ENCODE data around the gene GTF2E1.

The GTF2E1 gene

GRCh38 chr3:120823156-120823555, 80.6 kb downstream of the GTF2E1 start:
- no peak overlapping the region for H3K4me3 ChIP-seq (ENCODE audit: insufficient read depth in 1 of 2, low read depth in 1 of 2, low read length in 2 of 2)
- H3K4ac ChIP-seq (ENCODE audit: low read depth in 1 of 2, low read length in 2 of 2): no peak overlapping the region
- no peak overlapping the region for H2BK15ac ChIP-seq (ENCODE audit: low read depth, poor library complexity, severe bottlenecking)
- DNase-seq: no peak
- no peak overlapping the region for H3K23ac ChIP-seq (ENCODE audit: low read length in 2 of 2)
- no peak overlapping the region for H3K9ac ChIP-seq (ENCODE audit: low read length)
- no peak overlapping the region for H2BK12ac ChIP-seq (ENCODE audit: low read length in 2 of 2)
- no peak overlapping the region for H3K27ac ChIP-seq (ENCODE audit: low read length, poor library complexity, severe bottlenecking)
- no peak overlapping the region for H3K18ac ChIP-seq (ENCODE audit: low read depth in 1 of 2, low read length in 2 of 2)
- no peak overlapping the region for H4K91ac ChIP-seq (ENCODE audit: low read length)
- no peaks in the 10 kb centered on the region for H3K4me1 ChIP-seq (ENCODE audit: control insufficient read depth, insufficient read depth, low read depth, low read length)
- H2AK5ac ChIP-seq (ENCODE audit: low read length, severe bottlenecking): no peak overlapping the region
- H2BK120ac ChIP-seq (ENCODE audit: low read depth, low read length): no peak overlapping the region
- H3K14ac ChIP-seq (ENCODE audit: low read length in 2 of 2): no peak overlapping the region
- WGBS: 88% methylated on average over 3 of the region's 3 CpGs
- H3K27me3 ChIP-seq (ENCODE audit: control insufficient read depth in 1 of 2, insufficient read depth in 1 of 2, low read length in 2 of 2): no peaks in the 10 kb centered on the region
- no peak overlapping the region for H3K4me2 ChIP-seq (ENCODE audit: low read length, poor library complexity, severe bottlenecking)
- H3K79me1 ChIP-seq (replicated peaks; ENCODE audit: low read length, poor library complexity, severe bottlenecking): no peaks in the 10 kb centered on the region
- no peak overlapping the region for H4K8ac ChIP-seq (ENCODE audit: low read length)
- H2BK5ac ChIP-seq (ENCODE audit: low read depth, low read length, poor library complexity, severe bottlenecking): no peak overlapping the region
- no peaks in the 10 kb centered on the region for H3K9me3 ChIP-seq (ENCODE audit: control insufficient read depth, low read length)
- no peaks in the 10 kb centered on the region for H3K36me3 ChIP-seq (ENCODE audit: control insufficient read depth in 1 of 2, insufficient read depth in 2 of 2, low read depth in 1 of 2, low read length in 2 of 2)
- H2AFZ ChIP-seq (ENCODE audit: low read depth, low read length): no peak overlapping the region

GRCh38 chr3:120824613-120825012, 82.1 kb downstream of the GTF2E1 start:
- Histone ChIP-seq H4K8ac (ENCODE audit: low read length) (no peak overlapping the region), H3K4me2 (ENCODE audit: low read length, poor library complexity, severe bottlenecking) (peak overlapping the region; percentile 11), H3K18ac (ENCODE audit: low read depth in 1 of 2, low read length in 2 of 2) (no peak overlapping the region), H4K91ac (ENCODE audit: low read length) (no peak overlapping the region), H3K14ac (ENCODE audit: low read length in 2 of 2) (no peak overlapping the region), H3K9me3 (ENCODE audit: control insufficient read depth, low read length) (no peaks in the 10 kb centered on the region), H3K4ac (ENCODE audit: low read depth in 1 of 2, low read length in 2 of 2) (no peak overlapping the region), H3K4me1 (ENCODE audit: control insufficient read depth, insufficient read depth, low read depth, low read length) (no peaks in the 10 kb centered on the region), H3K9ac (ENCODE audit: low read length) (no peak overlapping the region), H3K23ac (ENCODE audit: low read length in 2 of 2) (no peak overlapping the region), H2BK120ac (ENCODE audit: low read depth, low read length) (no peak overlapping the region), H3K79me1 (replicated peaks; ENCODE audit: low read length, poor library complexity, severe bottlenecking) (no peaks in the 10 kb centered on the region), H3K27ac (ENCODE audit: low read length, poor library complexity, severe bottlenecking) (no peak overlapping the region), H3K36me3 (ENCODE audit: control insufficient read depth in 1 of 2, insufficient read depth in 2 of 2, low read depth in 1 of 2, low read length in 2 of 2) (no peaks in the 10 kb centered on the region), H3K27me3 (ENCODE audit: control insufficient read depth in 1 of 2, insufficient read depth in 1 of 2, low read length in 2 of 2) (no peaks in the 10 kb centered on the region), H2AK5ac (ENCODE audit: low read length, severe bottlenecking) (no peak overlapping the region), H2BK15ac (ENCODE audit: low read depth, poor library complexity, severe bottlenecking) (no peak overlapping the region), H2AFZ (ENCODE audit: low read depth, low read length) (no peak overlapping the region), H3K4me3 (ENCODE audit: insufficient read depth in 1 of 2, low read depth in 1 of 2, low read length in 2 of 2) (no peak overlapping the region), H2BK12ac (ENCODE audit: low read length in 2 of 2) (no peak overlapping the region), H2BK5ac (ENCODE audit: low read depth, low read length, poor library complexity, severe bottlenecking) (no peak overlapping the region)
- DNase-seq: no peak
- 80% methylated on average over 1 of the region's 1 CpG for WGBS

DNA sequence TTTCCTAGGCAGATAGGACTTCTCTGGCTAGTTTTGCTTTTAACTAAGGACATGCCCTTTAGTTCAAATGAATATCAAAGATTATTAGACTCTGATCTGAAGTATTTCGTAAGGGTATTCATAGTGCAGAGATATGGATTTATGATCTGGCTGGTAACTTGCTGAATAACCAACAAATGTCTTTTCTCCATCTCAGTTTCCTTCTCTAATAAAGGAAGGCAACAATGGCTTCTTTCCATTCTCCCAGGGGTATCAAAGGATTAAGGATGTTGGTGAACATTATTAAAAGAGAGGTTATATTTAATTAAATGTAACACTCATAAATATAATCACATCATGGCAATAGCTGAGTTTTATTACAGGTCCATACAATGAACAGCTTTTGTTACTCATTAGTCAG, 86.3 kb downstream of the GTF2E1 start:
- Histone ChIP-seq H3K27me3 (ENCODE audit: control insufficient read depth in 1 of 2, insufficient read depth in 1 of 2, low read length in 2 of 2) (no peaks in the 10 kb centered on the region), H3K79me1 (replicated peaks; ENCODE audit: low read length, poor library complexity, severe bottlenecking) (no peaks in the 10 kb centered on the region), H2BK5ac (ENCODE audit: low read depth, low read length, poor library complexity, severe bottlenecking) (no peak overlapping the region), H2AK5ac (ENCODE audit: low read length, severe bottlenecking) (no peak overlapping the region), H4K8ac (ENCODE audit: low read length) (no peak overlapping the region), H3K18ac (ENCODE audit: low read depth in 1 of 2, low read length in 2 of 2) (no peak overlapping the region), H3K4me1 (ENCODE audit: control insufficient read depth, insufficient read depth, low read depth, low read length) (no peaks in the 10 kb centered on the region), H3K14ac (ENCODE audit: low read length in 2 of 2) (no peak overlapping the region), H2AFZ (ENCODE audit: low read depth, low read length) (no peak overlapping the region), H3K36me3 (ENCODE audit: control insufficient read depth in 1 of 2, insufficient read depth in 2 of 2, low read depth in 1 of 2, low read length in 2 of 2) (no peaks in the 10 kb centered on the region), H2BK120ac (ENCODE audit: low read depth, low read length) (no peak overlapping the region), H3K9me3 (ENCODE audit: control insufficient read depth, low read length) (no peaks in the 10 kb centered on the region), H4K91ac (ENCODE audit: low read length) (no peak overlapping the region), H3K27ac (ENCODE audit: low read length, poor library complexity, severe bottlenecking) (no peak overlapping the region), H3K23ac (ENCODE audit: low read length in 2 of 2) (no peak overlapping the region), H3K4me2 (ENCODE audit: low read length, poor library complexity, severe bottlenecking) (no peak overlapping the region), H3K4me3 (ENCODE audit: insufficient read depth in 1 of 2, low read depth in 1 of 2, low read length in 2 of 2) (no peak overlapping the region), H3K4ac (ENCODE audit: low read depth in 1 of 2, low read length in 2 of 2) (no peak overlapping the region), H3K9ac (ENCODE audit: low read length) (no peak overlapping the region), H2BK12ac (ENCODE audit: low read length in 2 of 2) (no peak overlapping the region), H2BK15ac (ENCODE audit: low read depth, poor library complexity, severe bottlenecking) (no peak overlapping the region)
- no CpG with 5 or more reads among the region's 1 CpG for WGBS
- no peak for DNase-seq

GRCh38 chr3:120831066-120831465, 88.5 kb downstream of the GTF2E1 start:
- no peak overlapping the region for H2BK12ac ChIP-seq (ENCODE audit: low read length in 2 of 2)
- no peak overlapping the region for H3K9ac ChIP-seq (ENCODE audit: low read length)
- H2BK15ac ChIP-seq (ENCODE audit: low read depth, poor library complexity, severe bottlenecking): no peak overlapping the region
- H3K36me3 ChIP-seq (ENCODE audit: control insufficient read depth in 1 of 2, insufficient read depth in 2 of 2, low read depth in 1 of 2, low read length in 2 of 2): no peaks in the 10 kb centered on the region
- H3K18ac ChIP-seq (ENCODE audit: low read depth in 1 of 2, low read length in 2 of 2): no peak overlapping the region
- DNase-seq: no peak
- H3K4me1 ChIP-seq (ENCODE audit: control insufficient read depth, insufficient read depth, low read depth, low read length): no peaks in the 10 kb centered on the region
- H3K27me3 ChIP-seq (ENCODE audit: control insufficient read depth in 1 of 2, insufficient read depth in 1 of 2, low read length in 2 of 2): no peaks in the 10 kb centered on the region
- H3K9me3 ChIP-seq (ENCODE audit: control insufficient read depth, low read length): no peaks in the 10 kb centered on the region
- H3K4ac ChIP-seq (ENCODE audit: low read depth in 1 of 2, low read length in 2 of 2): no peak overlapping the region
- H4K8ac ChIP-seq (ENCODE audit: low read length): no peak overlapping the region
- WGBS: 67% methylated on average over 4 of the region's 4 CpGs
- H3K27ac ChIP-seq (ENCODE audit: low read length, poor library complexity, severe bottlenecking): no peak overlapping the region
- no peak overlapping the region for H3K23ac ChIP-seq (ENCODE audit: low read length in 2 of 2)
- no peak overlapping the region for H3K4me2 ChIP-seq (ENCODE audit: low read length, poor library complexity, severe bottlenecking)
- H3K14ac ChIP-seq (ENCODE audit: low read length in 2 of 2): no peak overlapping the region
- no peak overlapping the region for H2BK5ac ChIP-seq (ENCODE audit: low read depth, low read length, poor library complexity, severe bottlenecking)
- no peak overlapping the region for H4K91ac ChIP-seq (ENCODE audit: low read length)
- H2AFZ ChIP-seq (ENCODE audit: low read depth, low read length): no peak overlapping the region
- H3K79me1 ChIP-seq (replicated peaks; ENCODE audit: low read length, poor library complexity, severe bottlenecking): no peaks in the 10 kb centered on the region
- no peak overlapping the region for H2BK120ac ChIP-seq (ENCODE audit: low read depth, low read length)
- H3K4me3 ChIP-seq (ENCODE audit: insufficient read depth in 1 of 2, low read depth in 1 of 2, low read length in 2 of 2): no peak overlapping the region
- H2AK5ac ChIP-seq (ENCODE audit: low read length, severe bottlenecking): no peak overlapping the region
